Cardiac fibroblast (primary cell): Measurements from ENCODE around the gene MGMT.
A peak's percentile ranks its signal among the peaks of the same experiment; 100 is the strongest.

Experiments
- DNase-seq, 2 donors: peaks; one replicate each; pipeline versions ENCODE4 v3.0.0 to v3.0.0-alpha.2; 2010; ENCODE audit warnings: low read depth in 2 of 2
- H3K4me3 ChIP-seq, 2 donors: replicated peaks in 1 of 2; 1 replicate in 1 of 2; 2 replicates in 1 of 2; pipeline ENCODE4 v1.5.1; 2011; ENCODE audit warnings: low read depth in 2 of 2, low read length in 2 of 2, mild to moderate bottlenecking in 2 of 2, moderate library complexity in 1 of 2
- TF ChIP-seq, protein P1 (sequence below): IDR thresholded peaks from one replicate; pipeline ENCODE4 v1.5.1; 2011; ENCODE audit warnings: low read depth, mild to moderate bottlenecking, low read length, inconsistent platforms

The MGMT gene

DNA sequence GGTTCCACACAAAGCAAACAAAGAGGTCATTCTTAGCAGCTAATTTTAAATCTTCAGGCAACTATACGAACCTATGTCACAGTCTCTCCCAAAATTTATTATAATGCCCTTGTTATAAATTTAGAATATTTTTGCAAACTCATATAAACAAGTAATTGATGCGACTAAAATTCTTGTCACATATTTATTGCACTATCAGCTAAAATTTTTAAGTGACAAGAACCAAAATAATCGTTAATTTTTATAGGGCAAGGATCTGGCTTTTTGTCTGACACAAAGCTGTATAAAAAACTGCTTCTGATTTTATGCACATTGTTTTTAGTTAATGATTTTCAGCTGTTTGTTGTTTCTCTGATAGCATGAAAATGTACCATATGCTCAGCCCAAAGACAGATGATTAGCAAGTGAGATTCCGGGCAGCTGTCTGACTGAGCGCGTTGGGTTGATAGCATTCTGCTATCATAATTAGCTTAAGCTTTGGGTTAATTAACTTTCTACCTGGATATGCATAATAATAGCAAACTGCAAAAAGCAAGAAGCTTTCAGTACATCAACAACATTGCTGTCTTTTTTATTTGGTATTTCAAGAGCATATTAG is 136.0 kb downstream of the MGMT start:
- TF ChIP-seq, protein P1, sequence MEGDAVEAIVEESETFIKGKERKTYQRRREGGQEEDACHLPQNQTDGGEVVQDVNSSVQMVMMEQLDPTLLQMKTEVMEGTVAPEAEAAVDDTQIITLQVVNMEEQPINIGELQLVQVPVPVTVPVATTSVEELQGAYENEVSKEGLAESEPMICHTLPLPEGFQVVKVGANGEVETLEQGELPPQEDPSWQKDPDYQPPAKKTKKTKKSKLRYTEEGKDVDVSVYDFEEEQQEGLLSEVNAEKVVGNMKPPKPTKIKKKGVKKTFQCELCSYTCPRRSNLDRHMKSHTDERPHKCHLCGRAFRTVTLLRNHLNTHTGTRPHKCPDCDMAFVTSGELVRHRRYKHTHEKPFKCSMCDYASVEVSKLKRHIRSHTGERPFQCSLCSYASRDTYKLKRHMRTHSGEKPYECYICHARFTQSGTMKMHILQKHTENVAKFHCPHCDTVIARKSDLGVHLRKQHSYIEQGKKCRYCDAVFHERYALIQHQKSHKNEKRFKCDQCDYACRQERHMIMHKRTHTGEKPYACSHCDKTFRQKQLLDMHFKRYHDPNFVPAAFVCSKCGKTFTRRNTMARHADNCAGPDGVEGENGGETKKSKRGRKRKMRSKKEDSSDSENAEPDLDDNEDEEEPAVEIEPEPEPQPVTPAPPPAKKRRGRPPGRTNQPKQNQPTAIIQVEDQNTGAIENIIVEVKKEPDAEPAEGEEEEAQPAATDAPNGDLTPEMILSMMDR = no peak
- no peak for DNase-seq
- no peak overlapping the region for H3K4me3 ChIP-seq

DNA sequence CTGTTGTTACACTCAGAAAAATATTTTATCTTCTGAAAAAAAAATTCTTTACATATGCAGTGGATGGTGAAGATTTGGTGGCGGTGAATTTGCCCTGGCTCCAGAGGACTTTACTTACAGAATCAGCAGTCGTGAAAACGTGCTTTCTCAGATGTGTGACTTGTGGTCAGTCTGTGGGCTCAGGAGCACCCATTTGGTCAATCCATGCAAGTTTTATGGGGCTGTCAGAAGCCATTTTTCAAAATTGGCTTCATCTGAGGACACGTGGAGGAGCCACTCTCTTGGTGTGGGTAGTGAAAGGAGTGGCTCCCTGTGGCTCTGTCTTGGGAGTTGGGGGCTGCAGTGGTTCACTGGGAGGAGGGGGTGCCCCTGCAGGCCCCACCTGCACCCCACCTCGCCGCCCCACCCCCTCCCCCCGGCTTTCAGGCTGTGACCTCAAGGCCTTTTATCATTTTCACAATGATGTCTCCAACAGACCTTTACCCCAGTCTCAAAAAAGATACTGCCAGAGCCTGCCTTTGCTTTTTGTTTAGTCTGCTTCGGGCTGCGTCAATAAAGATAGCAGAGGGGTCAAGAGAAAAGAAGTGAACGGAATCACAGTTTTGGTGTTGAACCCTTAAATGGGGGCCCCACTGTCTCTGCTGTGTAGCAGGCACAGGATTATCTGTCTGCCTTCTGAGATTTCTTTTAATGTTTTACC is 137.4 kb downstream of the MGMT start:
- H3K4me3 ChIP-seq = no peak overlapping the region
- TF ChIP-seq, protein P1 = no peak
- DNase-seq = no peak

DNA sequence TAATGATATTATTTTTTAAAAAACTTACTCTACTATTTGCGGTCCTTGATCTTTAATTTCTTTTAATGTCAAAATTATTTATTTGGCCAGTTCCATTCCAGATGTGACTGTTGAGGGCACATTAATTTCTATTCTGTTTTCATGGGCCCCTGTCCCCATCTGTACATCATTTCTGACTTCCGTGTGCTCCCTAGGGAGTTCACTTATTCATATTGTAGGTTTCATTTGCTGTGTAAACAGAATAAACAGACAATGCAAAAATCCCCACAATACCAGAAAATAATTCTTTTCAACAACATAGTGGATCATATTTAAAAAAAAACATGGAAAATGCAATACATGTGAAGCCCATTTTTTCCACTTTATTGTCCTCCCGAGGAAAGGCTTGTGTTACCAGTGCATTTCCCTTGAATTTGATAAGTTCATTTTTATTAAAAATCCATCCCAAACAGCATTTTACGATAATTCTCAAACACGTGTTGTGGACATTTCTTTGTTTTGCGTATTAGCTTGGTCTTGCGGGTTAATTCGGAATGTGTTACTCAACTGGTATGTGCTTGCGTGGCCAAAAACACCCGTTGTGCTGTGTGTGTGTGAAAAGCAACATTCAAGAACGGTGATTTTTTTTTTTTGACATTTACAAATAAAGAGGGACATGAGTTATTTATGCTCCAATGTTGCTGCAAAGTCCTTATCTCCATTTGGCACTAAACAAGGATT is 138.4 kb downstream of the MGMT start:
- H3K4me3 ChIP-seq = no peak overlapping the region
- DNase-seq = peak in 1 of 2 donors; percentile 7
- TF ChIP-seq, protein P1 = no peak

DNA sequence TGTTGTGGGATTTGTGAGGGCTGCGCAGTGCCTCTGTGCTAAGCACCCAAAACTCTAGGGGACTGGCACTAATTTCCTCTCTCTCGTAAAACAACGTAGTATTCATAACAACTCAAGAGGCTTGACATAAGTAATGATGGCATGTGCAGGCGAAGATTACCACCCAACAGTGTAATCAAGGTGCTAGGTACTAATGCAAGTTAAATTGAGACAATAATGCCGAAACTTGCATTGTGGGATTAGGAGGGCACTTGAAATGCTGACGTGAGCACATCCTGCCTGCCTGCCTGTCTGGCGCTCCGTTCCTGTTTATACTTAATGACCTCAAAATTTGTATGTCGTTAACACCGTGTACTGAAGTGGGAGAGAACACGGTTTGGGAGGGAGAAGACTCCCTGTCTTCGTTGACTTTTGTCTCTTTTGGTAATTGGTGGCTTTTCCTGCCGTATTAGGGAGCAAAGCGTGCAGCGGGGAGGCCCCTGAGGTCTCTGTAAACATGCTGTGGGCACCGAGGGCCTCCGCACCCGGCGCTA is 139.0 kb downstream of the MGMT start:
- H3K4me3 ChIP-seq = no peak overlapping the region
- DNase-seq = no peak
- TF ChIP-seq, protein P1 = no peak

DNA sequence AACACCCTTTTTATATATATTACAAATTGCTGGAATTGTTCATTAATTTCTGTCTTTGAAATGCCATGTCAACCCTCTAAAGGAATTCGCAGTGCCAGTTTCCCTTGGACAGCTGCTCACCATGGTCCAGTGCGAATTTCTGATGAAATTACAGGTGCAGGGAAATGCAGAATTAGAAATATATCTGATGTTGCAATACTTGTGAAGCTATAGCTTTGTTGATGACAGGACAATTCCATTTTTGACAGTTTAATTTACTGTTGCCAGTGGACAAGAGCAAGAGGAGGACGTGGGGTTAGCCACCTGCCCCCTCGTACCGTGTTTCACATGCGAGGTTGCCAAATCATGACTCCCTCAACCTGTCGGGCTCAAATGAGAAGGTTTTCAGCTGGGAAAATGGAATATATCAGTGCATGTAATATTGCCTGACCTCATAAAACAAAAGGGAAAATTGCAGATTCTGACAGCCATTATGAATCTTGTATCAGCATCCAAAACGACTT is 140.6 kb downstream of the MGMT start:
- no peak for DNase-seq
- H3K4me3 ChIP-seq = no peak overlapping the region
- TF ChIP-seq, protein P1 = no peak

DNA sequence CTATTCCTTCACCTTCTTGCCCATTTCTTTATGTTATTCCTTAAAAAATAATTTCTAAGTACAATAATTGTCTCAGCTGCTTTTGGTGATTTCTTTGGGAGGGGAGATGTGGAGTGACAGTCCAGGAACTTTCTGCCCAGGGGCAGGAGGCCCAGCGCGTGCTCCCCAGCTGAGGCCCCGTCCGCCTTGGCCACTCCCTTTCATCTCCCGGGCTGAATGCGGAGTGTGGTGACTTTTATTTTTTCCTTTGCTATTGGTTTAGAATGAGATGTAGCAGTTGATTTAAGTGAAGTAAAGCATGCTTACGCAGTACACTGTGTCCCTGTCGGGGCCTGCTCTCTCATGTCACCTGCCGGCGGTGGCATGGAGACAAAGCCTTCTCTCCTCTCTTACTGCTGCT is 141.6 kb downstream of the MGMT start:
- no peak for DNase-seq
- TF ChIP-seq, protein P1 = no peak
- no peak overlapping the region for H3K4me3 ChIP-seq
